GM19043 (cell line): ENCODE measurements around the gene CCNK.

Source experiments
- ATAC-seq: cut with Tn5 transposase; IDR thresholded peaks from one replicate; pipeline ENCODE4 v1.9.1; 2021; ENCODE audit warnings: low read depth; ENCODE audit not compliant: unreplicated experiment

Gene CCNK

GRCh38 chr14:99505089-99505488, 23.9 kb downstream of the CCNK start:
- no peak for ATAC-seq

GRCh38 chr14:99506276-99506675, 25.1 kb downstream of the CCNK start:
- ATAC-seq: no peak

GRCh38 chr14:99507860-99508640, 26.8 kb downstream of the CCNK start:
- no peak for ATAC-seq

GRCh38 chr14:99508896-99509629, 27.9 kb downstream of the CCNK start:
- ATAC-seq: no peak

GRCh38 chr14:99509871-99510555, 28.8 kb downstream of the CCNK start:
- no peak for ATAC-seq

GRCh38 chr14:99510556-99511139, 29.4 kb downstream of the CCNK start:
- ATAC-seq: no peak

- ATAC-seq: no peak
Observed at GRCh38 chr14:99511421-99512109, 30.4 kb downstream of the CCNK start.

GRCh38 chr14:99512110-99512449, 30.9 kb downstream of the CCNK start:
- ATAC-seq: no peak

- ATAC-seq: no peak
Observed at GRCh38 chr14:99512571-99513182, 31.5 kb downstream of the CCNK start.

- no peak for ATAC-seq
Observed at GRCh38 chr14:99513183-99513694, 32.0 kb downstream of the CCNK start.

- ATAC-seq: no peak
Observed at GRCh38 chr14:99513946-99514551, 32.8 kb downstream of the CCNK start.

- no peak for ATAC-seq
Observed at GRCh38 chr14:99514552-99515300, 33.5 kb downstream of the CCNK start.

GRCh38 chr14:99515301-99516155, 34.3 kb downstream of the CCNK start:
- no peak for ATAC-seq

GRCh38 chr14:99516156-99516870, 35.1 kb downstream of the CCNK start:
- ATAC-seq: no peak

GRCh38 chr14:99516871-99517642, 35.8 kb downstream of the CCNK start:
- ATAC-seq: no peak

GRCh38 chr14:99517643-99518381, 36.6 kb downstream of the CCNK start:
- no peak for ATAC-seq
